ENCODE results near the gene EPOP.
"Not testable (repeated sequence)": the region's sequence is repeated elsewhere in the genome, so short reads cannot be mapped to it uniquely, and the experiment has no call there.

Gene EPOP

GRCh38 chr17:38637951-38638350, 36.8 kb downstream of the EPOP start:
- no peak for DNase-seq

- DNase-seq = no peak
Measured at GRCh38 chr17:38636054-38636453, 38.7 kb downstream of the EPOP start.

- DNase-seq = no peak
Measured at GRCh38 chr17:38632334-38632733, 42.4 kb downstream of the EPOP start.

GRCh38 chr17:38628441-38628840, 46.3 kb downstream of the EPOP start:
- DNase-seq = no peak

- DNase-seq = no peak
Measured at GRCh38 chr17:38627957-38628356, 46.8 kb downstream of the EPOP start.

- DNase-seq = not testable (repeated sequence)
Measured at GRCh38 chr17:38626606-38627226, 48.0 kb downstream of the EPOP start.

- DNase-seq = no peak
Measured at GRCh38 chr17:38625482-38625881, 49.3 kb downstream of the EPOP start.

GRCh38 chr17:38624782-38625355, 49.9 kb downstream of the EPOP start:
- DNase-seq = not testable (repeated sequence)

Measured in femur (tissue), 1 donor.